Ishikawa (cell line): Measurements from ENCODE around the gene GBP2.

Experiments
- CEBPB ChIP-seq: IDR thresholded peaks from 2 replicates; pipeline ENCODE4 v1.6.1; 2012
- CREB1 ChIP-seq: IDR thresholded peaks from 2 replicates; pipeline ENCODE4 v1.6.1; 2012; ENCODE audit warnings: low read depth
- EGR1 ChIP-seq: IDR thresholded peaks from 2 replicates; pipeline ENCODE4 v1.6.1; 2012
- EP300 ChIP-seq: IDR thresholded peaks from 2 replicates; pipeline ENCODE4 v1.6.1; 2012; ENCODE audit warnings: borderline replicate concordance
- FOXM1 ChIP-seq: IDR thresholded peaks from 2 replicates; pipeline ENCODE4 v1.6.1; 2012; ENCODE audit warnings: low read depth, borderline replicate concordance
- NFIC ChIP-seq: IDR thresholded peaks from 2 replicates; pipeline ENCODE4 v1.6.1; 2012
- RAD21 ChIP-seq: IDR thresholded peaks from 2 replicates; pipeline ENCODE4 v1.6.1; 2012; ENCODE audit warnings: low read depth
- TAF1 ChIP-seq: IDR thresholded peaks from 2 replicates; pipeline ENCODE4 v1.6.1; 2012; ENCODE audit warnings: low read depth, mild to moderate bottlenecking
- TCF12 ChIP-seq: IDR thresholded peaks from 2 replicates; pipeline ENCODE4 v1.6.1; 2012; ENCODE audit warnings: low read depth
- TEAD4 ChIP-seq: IDR thresholded peaks from 2 replicates; pipeline ENCODE4 v1.6.1; 2012
- ZBTB7A ChIP-seq: IDR thresholded peaks from 2 replicates; pipeline ENCODE4 v1.6.1; 2012; ENCODE audit warnings: low read depth
- TF ChIP-seq, protein P1 (sequence below): IDR thresholded peaks from 2 replicates; pipeline ENCODE4 v1.6.1; 2012
- TF ChIP-seq, protein P2 (sequence below): IDR thresholded peaks from 2 replicates; pipeline ENCODE4 v1.6.1; 2012; ENCODE audit warnings: low read depth, mild to moderate bottlenecking
- TF ChIP-seq, protein P3 (sequence below): IDR thresholded peaks from 2 replicates; pipeline ENCODE4 v1.6.1; 2012

Gene GBP2

DNA sequence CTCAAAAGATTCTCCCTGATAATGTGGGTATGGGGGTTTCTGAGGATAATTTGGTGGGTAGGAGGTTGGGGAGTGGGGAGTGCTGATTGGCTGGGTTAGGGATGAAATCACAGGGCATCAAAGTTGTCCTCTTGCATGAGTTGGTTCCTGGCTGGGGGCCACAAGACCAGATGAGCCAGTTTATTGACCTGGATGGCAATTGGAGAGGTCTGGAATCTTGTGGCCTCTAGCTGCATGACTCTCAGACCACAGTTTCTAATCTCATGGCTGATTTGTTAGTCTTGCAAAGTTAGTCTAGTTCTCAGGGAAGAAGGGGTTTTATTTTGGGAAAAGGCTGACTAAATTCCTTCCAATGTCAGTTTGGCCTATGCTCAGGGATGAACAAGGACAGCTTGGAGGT is 57.6 kb downstream of the GBP2 start:
- TF ChIP-seq, protein P1, sequence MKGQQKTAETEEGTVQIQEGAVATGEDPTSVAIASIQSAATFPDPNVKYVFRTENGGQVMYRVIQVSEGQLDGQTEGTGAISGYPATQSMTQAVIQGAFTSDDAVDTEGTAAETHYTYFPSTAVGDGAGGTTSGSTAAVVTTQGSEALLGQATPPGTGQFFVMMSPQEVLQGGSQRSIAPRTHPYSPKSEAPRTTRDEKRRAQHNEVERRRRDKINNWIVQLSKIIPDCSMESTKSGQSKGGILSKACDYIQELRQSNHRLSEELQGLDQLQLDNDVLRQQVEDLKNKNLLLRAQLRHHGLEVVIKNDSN: no peak
- TF ChIP-seq, protein P2, sequence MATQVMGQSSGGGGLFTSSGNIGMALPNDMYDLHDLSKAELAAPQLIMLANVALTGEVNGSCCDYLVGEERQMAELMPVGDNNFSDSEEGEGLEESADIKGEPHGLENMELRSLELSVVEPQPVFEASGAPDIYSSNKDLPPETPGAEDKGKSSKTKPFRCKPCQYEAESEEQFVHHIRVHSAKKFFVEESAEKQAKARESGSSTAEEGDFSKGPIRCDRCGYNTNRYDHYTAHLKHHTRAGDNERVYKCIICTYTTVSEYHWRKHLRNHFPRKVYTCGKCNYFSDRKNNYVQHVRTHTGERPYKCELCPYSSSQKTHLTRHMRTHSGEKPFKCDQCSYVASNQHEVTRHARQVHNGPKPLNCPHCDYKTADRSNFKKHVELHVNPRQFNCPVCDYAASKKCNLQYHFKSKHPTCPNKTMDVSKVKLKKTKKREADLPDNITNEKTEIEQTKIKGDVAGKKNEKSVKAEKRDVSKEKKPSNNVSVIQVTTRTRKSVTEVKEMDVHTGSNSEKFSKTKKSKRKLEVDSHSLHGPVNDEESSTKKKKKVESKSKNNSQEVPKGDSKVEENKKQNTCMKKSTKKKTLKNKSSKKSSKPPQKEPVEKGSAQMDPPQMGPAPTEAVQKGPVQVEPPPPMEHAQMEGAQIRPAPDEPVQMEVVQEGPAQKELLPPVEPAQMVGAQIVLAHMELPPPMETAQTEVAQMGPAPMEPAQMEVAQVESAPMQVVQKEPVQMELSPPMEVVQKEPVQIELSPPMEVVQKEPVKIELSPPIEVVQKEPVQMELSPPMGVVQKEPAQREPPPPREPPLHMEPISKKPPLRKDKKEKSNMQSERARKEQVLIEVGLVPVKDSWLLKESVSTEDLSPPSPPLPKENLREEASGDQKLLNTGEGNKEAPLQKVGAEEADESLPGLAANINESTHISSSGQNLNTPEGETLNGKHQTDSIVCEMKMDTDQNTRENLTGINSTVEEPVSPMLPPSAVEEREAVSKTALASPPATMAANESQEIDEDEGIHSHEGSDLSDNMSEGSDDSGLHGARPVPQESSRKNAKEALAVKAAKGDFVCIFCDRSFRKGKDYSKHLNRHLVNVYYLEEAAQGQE: no peak
- TF ChIP-seq ZBTB7A: no peak
- no peak for TF ChIP-seq TAF1
- TF ChIP-seq TEAD4: no peak

DNA sequence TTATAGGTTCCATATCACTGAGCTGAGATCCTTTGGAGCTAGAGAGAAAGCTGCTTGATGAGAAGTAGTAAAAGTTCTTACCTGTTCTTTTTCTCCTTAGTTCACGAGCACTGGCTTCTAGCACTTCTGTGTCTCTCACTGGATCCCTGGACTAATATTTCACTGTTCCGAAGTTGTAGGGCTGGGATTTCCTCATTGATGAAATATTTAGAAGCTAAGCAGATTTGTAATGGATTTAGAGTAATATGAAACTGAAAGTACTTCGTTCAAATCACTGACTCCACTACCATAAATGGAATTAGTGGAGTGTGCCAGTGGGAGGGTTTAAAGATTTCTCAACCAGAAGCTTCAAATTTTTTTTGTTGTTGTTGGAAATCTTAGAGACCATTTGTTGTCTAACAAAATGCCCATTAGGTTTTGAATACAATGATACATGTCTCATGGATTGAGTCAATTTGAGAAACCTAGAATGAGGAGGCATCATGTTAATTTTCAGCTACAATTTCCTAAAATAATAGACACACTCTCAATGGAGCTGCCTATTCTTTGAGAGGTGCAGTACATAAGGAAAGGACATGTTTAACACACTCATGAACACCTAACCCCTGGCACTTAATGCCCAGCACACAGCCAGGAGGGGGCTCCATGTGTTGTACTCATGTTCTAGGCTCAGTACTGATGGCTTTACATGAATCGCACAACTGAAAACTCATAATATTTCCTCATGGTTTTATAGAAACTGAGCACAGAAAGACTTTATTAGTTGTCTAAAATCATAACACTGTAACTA is 60.6 kb downstream of the GBP2 start, which contains the start of gene GBP1:
GBP1 (minus strand) TSS at position 130 of the 790 bp plus-strand sequence. CDS start 1,974 bp downstream, outside the sequence.
- TF ChIP-seq CEBPB: peak; percentile 44; the same call in 1 of the 2 replicates
- TF ChIP-seq RAD21: no peak

DNA sequence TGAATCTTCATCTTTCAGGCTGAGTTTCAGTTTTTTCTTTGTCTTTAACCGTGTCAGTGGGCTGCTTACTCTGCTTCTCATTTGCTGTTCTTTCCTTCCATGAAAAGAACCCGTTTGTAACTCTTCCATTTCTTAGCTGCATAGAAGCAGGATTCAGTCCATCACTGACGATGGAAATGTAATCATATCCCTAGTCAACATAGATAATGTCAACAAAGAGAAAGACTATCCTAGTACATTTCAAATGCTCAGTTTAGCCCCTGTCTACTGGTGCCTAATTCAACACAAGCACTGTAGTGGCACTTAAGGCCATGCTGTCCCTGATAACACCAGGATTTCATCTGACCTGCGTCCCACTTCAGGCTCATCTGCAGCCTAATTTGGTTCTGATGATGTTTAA is 61.3 kb downstream of the GBP2 start:
- TF ChIP-seq NFIC (no peak), CEBPB (no peak), TEAD4 (no peak), TCF12 (no peak), CREB1 (no peak)

DNA sequence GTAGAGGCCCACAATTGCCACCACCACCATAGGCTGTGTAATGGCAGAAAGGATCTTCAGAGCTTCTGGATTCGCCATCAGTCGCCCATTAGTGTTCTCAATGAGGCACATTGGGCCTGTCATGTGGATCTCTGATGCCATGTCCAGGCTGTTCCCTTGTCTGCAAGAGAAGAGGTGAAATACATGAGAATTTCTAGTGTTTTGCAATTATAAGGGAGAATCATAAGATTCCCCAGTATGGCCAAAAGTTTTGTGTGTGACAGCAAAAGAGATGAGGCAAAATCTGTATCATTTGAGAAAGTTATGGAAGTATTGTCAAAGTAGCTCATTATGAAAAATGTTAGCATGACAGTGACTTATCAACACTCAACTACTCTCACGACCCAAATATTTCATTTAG is 62.8 kb downstream of the GBP2 start:
- no peak for TF ChIP-seq TAF1
- no peak for TF ChIP-seq FOXM1
- TF ChIP-seq EGR1: no peak
- TF ChIP-seq TCF12: no peak
- no peak for TF ChIP-seq NFIC
- TF ChIP-seq, protein P3, sequence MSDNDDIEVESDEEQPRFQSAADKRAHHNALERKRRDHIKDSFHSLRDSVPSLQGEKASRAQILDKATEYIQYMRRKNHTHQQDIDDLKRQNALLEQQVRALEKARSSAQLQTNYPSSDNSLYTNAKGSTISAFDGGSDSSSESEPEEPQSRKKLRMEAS: no peak

DNA sequence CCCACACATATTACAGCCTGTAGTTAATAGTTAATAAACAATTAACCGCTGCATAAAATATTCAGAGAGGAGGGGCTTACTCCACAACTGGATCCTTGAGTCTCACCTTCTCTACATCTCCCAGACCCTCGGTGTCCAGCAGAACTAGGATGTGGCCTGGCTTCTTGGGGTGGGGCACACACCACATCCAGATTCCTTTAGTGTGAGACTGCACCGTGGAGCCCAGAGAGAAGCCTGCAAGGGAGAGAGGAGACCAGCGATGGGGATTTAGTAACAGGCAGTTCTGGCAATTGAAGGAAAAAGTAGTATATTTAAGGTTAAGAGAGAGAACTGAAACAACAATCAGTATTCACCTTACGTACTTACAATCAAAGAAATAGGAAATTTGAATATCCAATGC is 65.8 kb downstream of the GBP2 start:
- TF ChIP-seq RAD21: no peak
- TF ChIP-seq, protein P3: no peak
- no peak for TF ChIP-seq EP300
- TF ChIP-seq NFIC: no peak
- TF ChIP-seq, protein P1: no peak
